Esophagus muscularis mucosa (tissue), 4 donors: ENCODE data around the gene MYO1F.

Experiments used
- EP300 ChIP-seq: sonication (generic); formaldehyde crosslinking; IDR thresholded peaks from one replicate; pipeline ENCODE4 v1.6.1; 2017; ENCODE audit warnings: antibody characterized with exemption
- POLR2A ChIP-seq: fragments of 450-650 bp; IDR thresholded peaks from one replicate; pipeline ENCODE4 v1.6.1; 2017; ENCODE audit warnings: antibody characterized with exemption, moderate library complexity, mild to moderate bottlenecking, low read depth
- POLR2AphosphoS5 ChIP-seq, 2 donors: sonication (generic); formaldehyde crosslinking; IDR thresholded peaks; one replicate each; pipeline ENCODE4 v1.6.1; 2017; ENCODE audit warnings: antibody characterized with exemption in 2 of 2
- TF ChIP-seq, protein P1 (sequence below), 3 experiments: fragments of 200-600 bp in 2 of 3; fragments of 450-650 bp in 1 of 3; sonication (generic) in 2 of 3; IDR thresholded peaks; one replicate each; pipeline ENCODE4 v1.5.1; 2017 to 2019; ENCODE audit warnings: antibody characterized with exemption in 3 of 3, mild to moderate bottlenecking in 2 of 3, moderate library complexity in 1 of 3

DNA sequence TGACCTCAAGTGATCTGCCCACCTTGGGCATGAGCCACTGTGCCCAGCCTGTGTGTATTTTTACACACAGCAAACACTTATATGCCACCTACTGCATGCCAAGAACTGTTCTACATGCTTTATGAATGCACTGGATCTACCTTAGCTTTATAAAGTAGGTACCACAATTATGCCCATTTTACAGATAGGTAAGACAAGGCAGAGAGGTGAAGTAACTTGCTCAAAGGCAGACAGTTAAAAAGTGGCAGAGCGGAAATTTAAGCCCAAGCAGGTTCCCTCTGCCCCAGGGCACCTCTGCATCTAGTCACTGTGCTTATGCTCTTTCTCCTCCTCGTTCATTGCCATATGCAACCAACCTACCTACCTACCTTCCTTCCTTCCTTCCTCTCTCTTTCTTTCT lies 22.8 kb upstream of the MYO1F start:
- TF ChIP-seq EP300, result no peak
- TF ChIP-seq, protein P1, sequence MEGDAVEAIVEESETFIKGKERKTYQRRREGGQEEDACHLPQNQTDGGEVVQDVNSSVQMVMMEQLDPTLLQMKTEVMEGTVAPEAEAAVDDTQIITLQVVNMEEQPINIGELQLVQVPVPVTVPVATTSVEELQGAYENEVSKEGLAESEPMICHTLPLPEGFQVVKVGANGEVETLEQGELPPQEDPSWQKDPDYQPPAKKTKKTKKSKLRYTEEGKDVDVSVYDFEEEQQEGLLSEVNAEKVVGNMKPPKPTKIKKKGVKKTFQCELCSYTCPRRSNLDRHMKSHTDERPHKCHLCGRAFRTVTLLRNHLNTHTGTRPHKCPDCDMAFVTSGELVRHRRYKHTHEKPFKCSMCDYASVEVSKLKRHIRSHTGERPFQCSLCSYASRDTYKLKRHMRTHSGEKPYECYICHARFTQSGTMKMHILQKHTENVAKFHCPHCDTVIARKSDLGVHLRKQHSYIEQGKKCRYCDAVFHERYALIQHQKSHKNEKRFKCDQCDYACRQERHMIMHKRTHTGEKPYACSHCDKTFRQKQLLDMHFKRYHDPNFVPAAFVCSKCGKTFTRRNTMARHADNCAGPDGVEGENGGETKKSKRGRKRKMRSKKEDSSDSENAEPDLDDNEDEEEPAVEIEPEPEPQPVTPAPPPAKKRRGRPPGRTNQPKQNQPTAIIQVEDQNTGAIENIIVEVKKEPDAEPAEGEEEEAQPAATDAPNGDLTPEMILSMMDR (IDR thresholded peaks at IDR 0.05), result no peak
- TF ChIP-seq POLR2AphosphoS5 (IDR thresholded peaks at IDR 0.05), result no peak
- TF ChIP-seq POLR2A, result no peak
